ENCODE results near the gene FAM193B. TPM values are rescaled to one million over a fixed set of nuclear protein-coding genes. Genes with fewer than 3 reads are reported as not detected.

The FAM193B gene
- total RNA-seq, 1 experiment from 2014 or later = 72.9 TPM

DNA sequence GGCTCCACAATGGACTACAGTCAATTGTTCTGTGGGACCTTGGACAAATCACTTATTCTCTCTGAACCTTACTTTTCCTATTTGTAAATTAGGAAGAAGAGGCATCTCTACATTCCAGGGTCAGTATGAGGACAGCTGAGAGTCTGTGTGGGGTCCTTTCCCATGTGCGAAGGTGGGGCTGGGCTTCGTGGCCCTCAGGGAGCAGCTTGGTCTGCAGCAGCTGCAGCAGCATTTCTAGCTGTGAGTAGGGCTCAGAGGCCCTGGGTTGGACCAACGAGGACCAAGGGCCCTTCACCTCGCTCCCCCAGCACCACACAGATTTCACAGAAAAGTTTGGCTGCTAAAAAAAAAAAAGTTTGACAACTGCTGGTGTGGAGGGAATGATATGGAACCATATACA lies 28.2 kb downstream of the FAM193B start:
- Histone ChIP-seq H3K9me3 (no peaks in the 10 kb centered on the region), H3K4me1 (no peaks in the 10 kb centered on the region), H3K27me3 (replicated peaks; ENCODE audit: control insufficient read depth, insufficient read depth, low read length) (no peaks in the 10 kb centered on the region), H3K4me3 (ENCODE audit: low read depth, low read length) (no peak overlapping the region), H3K36me3 (ENCODE audit: control insufficient read depth, insufficient read depth, low read length) (peaks cover 12% of the 10 kb centered on the region)
- Mint-ChIP-seq H3K27ac (ENCODE audit: unreplicated experiment) (no peak overlapping the region), H3K4me1 (ENCODE audit: low read depth, unreplicated experiment) (no peaks in the 10 kb centered on the region), H3K9me3 (ENCODE audit: unreplicated experiment) (no peaks in the 10 kb centered on the region), H3K36me3 (ENCODE audit: insufficient read depth, unreplicated experiment) (peaks cover 39% of the 10 kb centered on the region), H3K4me3 (ENCODE audit: unreplicated experiment) (no peak overlapping the region), H3K27me3 (ENCODE audit: insufficient read depth, unreplicated experiment) (no peaks in the 10 kb centered on the region)
- ChIA-PET POLR2A (no interaction called here), CTCF (no interaction called here)
- DNase-seq = peak in 1 of 2 experiments; percentile 9
- no TSS peak for BruUV-seq (replicated peaks)
- intact Hi-C loops (cut with micrococcal nuclease; ENCODE audit: unreplicated experiment) = no loop called here
- TF ChIP-seq, protein P1, sequence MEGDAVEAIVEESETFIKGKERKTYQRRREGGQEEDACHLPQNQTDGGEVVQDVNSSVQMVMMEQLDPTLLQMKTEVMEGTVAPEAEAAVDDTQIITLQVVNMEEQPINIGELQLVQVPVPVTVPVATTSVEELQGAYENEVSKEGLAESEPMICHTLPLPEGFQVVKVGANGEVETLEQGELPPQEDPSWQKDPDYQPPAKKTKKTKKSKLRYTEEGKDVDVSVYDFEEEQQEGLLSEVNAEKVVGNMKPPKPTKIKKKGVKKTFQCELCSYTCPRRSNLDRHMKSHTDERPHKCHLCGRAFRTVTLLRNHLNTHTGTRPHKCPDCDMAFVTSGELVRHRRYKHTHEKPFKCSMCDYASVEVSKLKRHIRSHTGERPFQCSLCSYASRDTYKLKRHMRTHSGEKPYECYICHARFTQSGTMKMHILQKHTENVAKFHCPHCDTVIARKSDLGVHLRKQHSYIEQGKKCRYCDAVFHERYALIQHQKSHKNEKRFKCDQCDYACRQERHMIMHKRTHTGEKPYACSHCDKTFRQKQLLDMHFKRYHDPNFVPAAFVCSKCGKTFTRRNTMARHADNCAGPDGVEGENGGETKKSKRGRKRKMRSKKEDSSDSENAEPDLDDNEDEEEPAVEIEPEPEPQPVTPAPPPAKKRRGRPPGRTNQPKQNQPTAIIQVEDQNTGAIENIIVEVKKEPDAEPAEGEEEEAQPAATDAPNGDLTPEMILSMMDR (IDR thresholded peaks at IDR 0.05; ENCODE audit: insufficient read depth in 1 of 2, low read depth in 1 of 2, low read length in 1 of 2, severe bottlenecking in 1 of 2, unreplicated experiment in 1 of 2) = no peak

DNA sequence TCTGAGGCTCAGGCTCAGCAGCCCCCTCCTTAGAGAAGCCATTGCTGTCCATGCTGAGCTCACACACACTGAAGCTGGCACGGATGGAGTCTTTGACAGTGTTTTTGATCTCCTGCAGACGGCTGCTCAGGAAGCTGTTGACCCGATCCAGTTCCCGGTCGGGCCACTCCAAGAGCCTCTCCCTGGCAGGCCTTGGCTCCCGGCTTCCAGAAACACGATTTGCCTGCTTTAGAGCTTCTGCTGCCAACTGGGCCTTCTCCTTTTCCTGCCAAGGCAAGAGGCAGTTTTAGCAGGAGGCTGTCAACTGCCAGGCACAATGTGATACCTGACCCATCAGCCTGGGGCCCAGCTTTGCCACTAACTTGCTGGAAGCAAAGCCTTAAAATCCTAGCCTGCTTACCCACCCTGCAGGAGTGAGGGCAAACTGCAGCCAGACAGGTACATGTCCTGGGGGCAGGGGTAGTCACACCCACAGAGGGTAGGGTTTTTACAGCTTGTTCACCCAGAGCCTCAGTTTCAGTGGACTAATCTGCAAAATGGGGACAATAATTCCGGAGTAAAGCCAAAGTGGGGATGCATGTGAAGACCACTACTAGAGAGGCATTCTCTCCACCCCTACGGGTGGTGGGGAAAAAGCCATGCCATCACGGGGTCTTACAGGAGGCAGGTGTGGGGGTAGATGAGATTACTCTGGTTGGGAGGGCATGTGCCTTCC lies 29.3 kb downstream of the FAM193B start:
- peaks cover 12% of the 10 kb centered on the region for H3K36me3 ChIP-seq (ENCODE audit: control insufficient read depth, insufficient read depth, low read length)
- DNase-seq = peak in 1 of 2 experiments; percentile 25
- no peak overlapping the region for H3K4me3 Mint-ChIP-seq (ENCODE audit: unreplicated experiment)
- intact Hi-C loops (cut with micrococcal nuclease; ENCODE audit: unreplicated experiment) = no loop called here
- no peak overlapping the region for H3K4me3 ChIP-seq (ENCODE audit: low read depth, low read length)
- POLR2A ChIA-PET = no interaction called here
- no peaks in the 10 kb centered on the region for H3K27me3 ChIP-seq (replicated peaks; ENCODE audit: control insufficient read depth, insufficient read depth, low read length)
- H3K27ac Mint-ChIP-seq (ENCODE audit: unreplicated experiment) = no peak overlapping the region
- H3K9me3 ChIP-seq = no peaks in the 10 kb centered on the region
- CTCF ChIA-PET = interaction anchor here (0.8 kb wide), 1 partner anchor 15 kb away, joined by 3 read pairs; no protein-coding TSS in a partner anchor
- no peaks in the 10 kb centered on the region for H3K9me3 Mint-ChIP-seq (ENCODE audit: unreplicated experiment)
- H3K36me3 Mint-ChIP-seq (ENCODE audit: insufficient read depth, unreplicated experiment) = peaks cover 44% of the 10 kb centered on the region
- H3K4me1 Mint-ChIP-seq (ENCODE audit: low read depth, unreplicated experiment) = peaks cover 6% of the 10 kb centered on the region
- no peaks in the 10 kb centered on the region for H3K27me3 Mint-ChIP-seq (ENCODE audit: insufficient read depth, unreplicated experiment)
- TF ChIP-seq, protein P1 (IDR thresholded peaks at IDR 0.05; ENCODE audit: insufficient read depth in 1 of 2, low read depth in 1 of 2, low read length in 1 of 2, severe bottlenecking in 1 of 2, unreplicated experiment in 1 of 2) = no peak
- BruUV-seq (replicated peaks) = no TSS peak
- H3K4me1 ChIP-seq = no peaks in the 10 kb centered on the region

DNA sequence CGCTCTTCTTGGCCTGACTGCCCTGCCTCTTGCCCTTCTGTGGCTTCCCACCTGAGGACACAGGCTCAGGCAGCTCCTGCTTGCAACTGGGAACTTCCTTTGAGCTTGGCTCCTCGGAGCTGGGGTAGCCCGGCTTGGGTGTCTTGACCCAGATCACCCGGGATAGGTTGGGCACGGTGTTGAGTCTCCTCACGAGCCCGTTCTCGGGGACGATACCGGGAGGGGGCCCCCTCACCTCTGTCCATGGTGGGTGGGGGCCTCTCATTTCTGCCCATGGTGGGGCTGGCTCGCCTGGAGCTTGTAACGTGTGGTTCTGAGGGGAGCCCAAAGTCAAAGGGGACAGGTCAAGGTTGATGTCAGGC lies 29.8 kb downstream of the FAM193B start:
- H3K4me1 Mint-ChIP-seq (ENCODE audit: low read depth, unreplicated experiment) = peaks cover 9% of the 10 kb centered on the region
- no peak overlapping the region for H3K4me3 Mint-ChIP-seq (ENCODE audit: unreplicated experiment)
- BruUV-seq (replicated peaks) = no TSS peak
- no peaks in the 10 kb centered on the region for H3K9me3 Mint-ChIP-seq (ENCODE audit: unreplicated experiment)
- no peaks in the 10 kb centered on the region for H3K27me3 Mint-ChIP-seq (ENCODE audit: insufficient read depth, unreplicated experiment)
- H3K9me3 ChIP-seq = no peaks in the 10 kb centered on the region
- H3K27ac Mint-ChIP-seq (ENCODE audit: unreplicated experiment) = no peak overlapping the region
- DNase-seq = no peak
- POLR2A ChIA-PET = no interaction called here
- no peaks in the 10 kb centered on the region for H3K27me3 ChIP-seq (replicated peaks; ENCODE audit: control insufficient read depth, insufficient read depth, low read length)
- peaks cover 50% of the 10 kb centered on the region for H3K36me3 Mint-ChIP-seq (ENCODE audit: insufficient read depth, unreplicated experiment)
- H3K36me3 ChIP-seq (ENCODE audit: control insufficient read depth, insufficient read depth, low read length) = peaks cover 12% of the 10 kb centered on the region
- TF ChIP-seq, protein P1 (IDR thresholded peaks at IDR 0.05; ENCODE audit: insufficient read depth in 1 of 2, low read depth in 1 of 2, low read length in 1 of 2, severe bottlenecking in 1 of 2, unreplicated experiment in 1 of 2) = no peak
- intact Hi-C loops (cut with micrococcal nuclease; ENCODE audit: unreplicated experiment) = no loop called here
- 0 out of 2 replicates have a peak, but pooled peaks cover 2% of the 10 kb centered on the region for H3K4me1 ChIP-seq
- H3K4me3 ChIP-seq (ENCODE audit: low read depth, low read length) = no peak overlapping the region
- CTCF ChIA-PET = interaction anchor here (0.8 kb wide), 1 partner anchor 14 kb away, joined by 3 read pairs; no protein-coding TSS in a partner anchor

All from Caco-2 (cell line).